H1 (cell line): Measurements from ENCODE around the gene SCART1. TPM values are rescaled to one million over a fixed set of nuclear protein-coding genes. Genes with fewer than 3 reads are reported as not detected.

Experiments used
- CTCF ChIA-PET: fragments of 300-600 bp; sonication (Branson Sonifier 250); formaldehyde crosslinking; loops from one replicate; lab custom pipeline; 2021; ENCODE audit not compliant: partially characterized antibody; lab: Charles Lee
- POLR2A ChIA-PET: fragments of 300-600 bp; sonication (Branson Sonifier 250); formaldehyde crosslinking; loops from one replicate; lab custom pipeline; 2021; ENCODE audit warnings: inconsistent platforms; ENCODE audit not compliant: partially characterized antibody; lab: Charles Lee
- DNase-seq, 2 experiments: peaks; one replicate each; pipeline versions ENCODE4 v3.0.0 to v3.0.0-alpha.2; 2010 to 2022; ENCODE audit warnings: low spot score in 2 of 2, low read depth in 1 of 2, mixed read lengths in 1 of 2
- FAIRE-seq: peaks from 2 replicates; lab custom pipeline; 2011; peaks lifted over from hg19 to GRCh38; lab: Jason Lieb, UNC
- H2AFZ ChIP-seq: 2 replicates; pipeline ENCODE4 v1.8.1; 2012; ENCODE audit warnings: low read length, inconsistent platforms
- H2AK5ac ChIP-seq: 2 replicates; pipeline ENCODE4 v1.6.1; 2013; ENCODE audit warnings: low read depth, low read length
- H2BK120ac ChIP-seq: replicated peaks from 2 replicates; pipeline ENCODE3; 2013; ENCODE audit warnings: low read depth, low read length, inconsistent platforms
- H2BK12ac ChIP-seq: 2 replicates; pipeline ENCODE4 v1.6.1; 2013; ENCODE audit warnings: low read depth, low read length
- H2BK15ac ChIP-seq: 2 replicates; pipeline ENCODE4 v1.6.1; 2013; ENCODE audit warnings: low read length
- H2BK20ac ChIP-seq: 2 replicates; pipeline ENCODE4 v1.6.1; 2013; ENCODE audit warnings: low read length
- H2BK5ac ChIP-seq: 2 replicates; pipeline ENCODE4 v1.6.1; 2013; ENCODE audit warnings: low read depth, low read length
- H3K14ac ChIP-seq: 2 replicates; pipeline ENCODE4 v1.6.1; 2013; ENCODE audit warnings: inconsistent platforms; ENCODE audit not compliant: insufficient read length
- H3K18ac ChIP-seq: 2 replicates; pipeline ENCODE4 v1.6.1; 2013; ENCODE audit warnings: low read length; ENCODE audit errors: extremely low read depth
- H3K23ac ChIP-seq: 2 replicates; pipeline ENCODE4 v1.6.1; 2013; ENCODE audit warnings: inconsistent platforms; ENCODE audit not compliant: insufficient read length
- H3K23me2 ChIP-seq: 2 replicates; pipeline ENCODE4 v1.6.1; 2013; ENCODE audit warnings: low read depth, low read length
- H3K27ac ChIP-seq: 2 replicates; pipeline ENCODE4 v1.6.1; 2011; ENCODE audit warnings: low read depth, low read length, inconsistent platforms
- H3K27me3 ChIP-seq, 4 experiments: replicated peaks in 1 of 4; 1 replicate in 1 of 4; 2 replicates in 3 of 4; pipeline versions ENCODE4 v1.6.1 to v1.8.1; 2011 to 2013; ENCODE audit warnings: low read length in 3 of 4, mild to moderate bottlenecking in 3 of 4, inconsistent platforms in 2 of 4, mixed read lengths in 2 of 4, moderate library complexity in 1 of 4; ENCODE audit not compliant: control insufficient read depth in 3 of 4, insufficient read depth in 3 of 4; ENCODE audit errors: extremely low read depth in 1 of 4
- H3K36me3 ChIP-seq, 4 experiments: 2 replicates each; pipeline versions ENCODE4 v1.6.1 to v1.8.1; 2011 to 2013; ENCODE audit warnings: mild to moderate bottlenecking in 4 of 4, low read length in 3 of 4, moderate library complexity in 2 of 4, control low read depth in 1 of 4, inconsistent platforms in 1 of 4; ENCODE audit not compliant: insufficient read depth in 4 of 4, control insufficient read depth in 2 of 4
- H3K4ac ChIP-seq: replicated peaks from 2 replicates; pipeline ENCODE3; 2013; ENCODE audit warnings: low read length, low read depth, mixed read lengths, inconsistent platforms; ENCODE audit not compliant: insufficient read length
- H3K4me1 ChIP-seq, 4 experiments: replicated peaks in 1 of 4; 1 replicate in 1 of 4; 2 replicates in 3 of 4; pipeline versions ENCODE4 v1.6.1 to v1.8.1; 2011 to 2013; ENCODE audit warnings: low read length in 3 of 4, inconsistent platforms in 2 of 4, mixed read lengths in 1 of 4; ENCODE audit not compliant: insufficient read depth in 4 of 4, control insufficient read depth in 3 of 4
- H3K4me2 ChIP-seq, 2 experiments: 2 replicates each; pipeline versions ENCODE4 v1.6.1 to v1.8.1; 2011 to 2013; ENCODE audit warnings: low read depth in 2 of 2, low read length in 2 of 2, control low read depth in 1 of 2, inconsistent platforms in 1 of 2, mild to moderate bottlenecking in 1 of 2; ENCODE audit not compliant: insufficient read depth in 1 of 2
- H3K4me3 ChIP-seq, 4 experiments: fragments of 200-600, 300-600 bp in 1 of 4; sonication (generic), shearing (Covaris generic), sonication (Bioruptor Twin) in 1 of 4; 2 replicates each; pipeline versions ENCODE4 v1.5.1 to v1.8.1; 2011 to 2016; ENCODE audit warnings: low read length in 4 of 4, low read depth in 3 of 4, control low read depth in 2 of 4, inconsistent platforms in 2 of 4, mild to moderate bottlenecking in 2 of 4, mixed read lengths in 1 of 4, moderate library complexity in 1 of 4; ENCODE audit not compliant: insufficient read depth in 2 of 4; ENCODE audit errors: extremely low read depth in 1 of 4
- H3K56ac ChIP-seq: replicated peaks from 2 replicates; pipeline ENCODE3; 2013; ENCODE audit warnings: low read depth, mild to moderate bottlenecking, mixed read lengths, low read length, inconsistent platforms; ENCODE audit not compliant: insufficient read length
- H3K79me1 ChIP-seq: 2 replicates; pipeline ENCODE4 v1.6.1; 2013; ENCODE audit warnings: low read depth, low read length, control low read depth
- H3K79me2 ChIP-seq, 2 experiments: 2 replicates each; pipeline versions ENCODE4 v1.6.1 to v1.8.1; 2012 to 2013; ENCODE audit warnings: low read length in 2 of 2, mild to moderate bottlenecking in 2 of 2, inconsistent platforms in 1 of 2; ENCODE audit not compliant: insufficient read depth in 2 of 2, control insufficient read depth in 1 of 2
- H3K9ac ChIP-seq, 4 experiments: replicated peaks in 1 of 4; 1 replicate in 1 of 4; 2 replicates in 3 of 4; pipeline versions ENCODE4 v1.6.1 to v1.8.1; 2011 to 2013; ENCODE audit warnings: low read depth in 3 of 4, low read length in 3 of 4, control low read depth in 2 of 4, mild to moderate bottlenecking in 2 of 4, moderate library complexity in 2 of 4, inconsistent platforms in 1 of 4; ENCODE audit errors: extremely low read depth in 1 of 4
- H3K9me3 ChIP-seq, 2 experiments: 2 replicates each; pipeline versions ENCODE4 v1.6.1 to v1.8.1; 2012 to 2013; ENCODE audit warnings: mild to moderate bottlenecking in 2 of 2, moderate library complexity in 2 of 2, control low read depth in 1 of 2, inconsistent platforms in 1 of 2, low read depth in 1 of 2, low read length in 1 of 2, mixed read lengths in 1 of 2; ENCODE audit not compliant: insufficient read depth in 2 of 2
- H4K20me1 ChIP-seq, 2 experiments: replicated peaks in 1 of 2; 2 replicates each; pipeline versions ENCODE3 to v1.8.1; 2011 to 2013; ENCODE audit warnings: inconsistent platforms in 2 of 2, low read length in 2 of 2, mild to moderate bottlenecking in 1 of 2; ENCODE audit not compliant: insufficient read depth in 2 of 2, control insufficient read depth in 1 of 2
- H4K5ac ChIP-seq: 2 replicates; pipeline ENCODE4 v1.6.1; 2013; ENCODE audit warnings: low read length, low read depth, mixed read lengths, inconsistent platforms; ENCODE audit not compliant: insufficient read length
- H4K8ac ChIP-seq: 2 replicates; pipeline ENCODE4 v1.8.0; 2013; ENCODE audit warnings: mild to moderate bottlenecking, moderate library complexity, low read length, inconsistent platforms; ENCODE audit not compliant: insufficient read depth; ENCODE audit errors: extremely low read depth
- H4K91ac ChIP-seq: replicated peaks from 2 replicates; pipeline ENCODE3; 2013; ENCODE audit warnings: low read length, mixed read lengths, inconsistent platforms; ENCODE audit not compliant: insufficient read length
- ASH2L ChIP-seq: fragments of 200-600, 300-600 bp; sonication (generic); IDR thresholded peaks from one replicate; pipeline ENCODE4 v1.7.1; 2017; ENCODE audit warnings: low read length
- BACH1 ChIP-seq: IDR thresholded peaks from 2 replicates; pipeline ENCODE4 v1.6.1; 2012; ENCODE audit warnings: low read length, improper control_type of control experiment
- CEBPB ChIP-seq: IDR thresholded peaks from 2 replicates; pipeline ENCODE4 v1.6.1; 2012; ENCODE audit warnings: low read depth, low read length
- CHD2 ChIP-seq: IDR thresholded peaks from 2 replicates; pipeline ENCODE4 v1.6.1; 2012; ENCODE audit warnings: low read length, improper control_type of control experiment
- EZH2 ChIP-seq: fragments of 200-600 bp; sonication (generic); IDR thresholded peaks from 2 replicates; pipeline ENCODE4 v1.7.1; 2012; ENCODE audit warnings: low read depth, mild to moderate bottlenecking, moderate library complexity, low read length, inconsistent platforms; ENCODE audit not compliant: severe bottlenecking
- GABPA ChIP-seq: IDR thresholded peaks from 2 replicates; pipeline ENCODE4 v1.6.1; 2011; ENCODE audit warnings: mild to moderate bottlenecking, low read length, moderate library complexity, borderline replicate concordance; ENCODE audit not compliant: insufficient read depth
- HDAC6 ChIP-seq: IDR thresholded peaks from one replicate; pipeline ENCODE4 v1.7.1; 2012; ENCODE audit warnings: low read depth, mild to moderate bottlenecking, inconsistent platforms, low read length, moderate library complexity
- JUND ChIP-seq: IDR thresholded peaks from 2 replicates; pipeline ENCODE4 v1.6.1; 2011; ENCODE audit warnings: mild to moderate bottlenecking, improper control_type of control experiment, low read length
- POLR2AphosphoS5 ChIP-seq: IDR thresholded peaks from 2 replicates; pipeline ENCODE4 v1.6.1; 2011; ENCODE audit warnings: low read depth, low read length
- SIRT6 ChIP-seq: IDR thresholded peaks from one replicate; pipeline ENCODE4 v1.7.1; 2012; ENCODE audit warnings: low read length, inconsistent platforms
- SIX5 ChIP-seq: IDR thresholded peaks from 2 replicates; pipeline ENCODE4 v1.6.1; 2011; ENCODE audit warnings: mild to moderate bottlenecking, low read depth, low read length
- SUZ12 ChIP-seq: fragments of 200-600 bp; sonication (generic); IDR thresholded peaks from 2 replicates; pipeline ENCODE4 v1.6.1; 2012; ENCODE audit warnings: mild to moderate bottlenecking, inconsistent platforms, low read length, moderate library complexity, mixed read lengths
- TAF7 ChIP-seq: optimal IDR thresholded peaks from 2 replicates; pipeline ENCODE3; 2011; ENCODE audit warnings: low read depth, mild to moderate bottlenecking, inconsistent platforms, low read length, moderate library complexity, borderline replicate concordance
- YY1 ChIP-seq: IDR thresholded peaks from 2 replicates; pipeline ENCODE4 v1.6.1; 2011; ENCODE audit warnings: low read depth, mild to moderate bottlenecking, low read length
- WGBS, 2 experiments: shearing (Covaris generic) in 1 of 2; methylation state at CpG; one replicate each; pipeline versions ENCODE4 v1.1.6 to v1.1.7; 2013 to 2015; ENCODE audit warnings: low lambda C conversion rate in 2 of 2, mixed read lengths in 2 of 2, inconsistent platforms in 1 of 2, low coverage in 1 of 2, missing lambda C conversion rate in 1 of 2; ENCODE audit not compliant: insufficient replicate concordance in 2 of 2, insufficient coverage in 1 of 2, insufficient read length in 1 of 2; ENCODE audit errors: extremely low coverage in 1 of 2, missing lambda C conversion rate in 1 of 2; 5-methylcytosine and 5-hydroxymethylcytosine counted together
- polyA plus RNA-seq, 7 experiments: library from polyadenylated mRNA; depleted of rRNA in 3 of 7; stranded (reverse) in 5 of 7; unstranded in 2 of 7; fragments of >200 nt in 5 of 7; fragments of 200-250 nt in 2 of 7; gene quantifications; 1 replicate in 5 of 7; 2 replicates in 1 of 7; 4 replicates in 1 of 7; pipeline versions ENCODE4 v1.2.1 to v1.2.3, GENCODE V29; 2011 to 2013; ENCODE audit warnings: missing spikeins in 2 of 7, mixed read lengths in 2 of 7
- total RNA-seq: library from RNA; stranded (reverse); fragmentation: NEBNext Ultra II Directional; extraction: Animal tissue kit (Norgen Biotek cat#: 25700); gene quantifications from 2 replicates; pipeline ENCODE4 v1.2.1, GENCODE V29; 2021

The SCART1 gene
- total and polyA plus RNA-seq, 2 of the 8 experiments (the other 6 are each of a cell fraction or from before 2014, with no cell fraction given), result 0.14 to 0.19 TPM

DNA sequence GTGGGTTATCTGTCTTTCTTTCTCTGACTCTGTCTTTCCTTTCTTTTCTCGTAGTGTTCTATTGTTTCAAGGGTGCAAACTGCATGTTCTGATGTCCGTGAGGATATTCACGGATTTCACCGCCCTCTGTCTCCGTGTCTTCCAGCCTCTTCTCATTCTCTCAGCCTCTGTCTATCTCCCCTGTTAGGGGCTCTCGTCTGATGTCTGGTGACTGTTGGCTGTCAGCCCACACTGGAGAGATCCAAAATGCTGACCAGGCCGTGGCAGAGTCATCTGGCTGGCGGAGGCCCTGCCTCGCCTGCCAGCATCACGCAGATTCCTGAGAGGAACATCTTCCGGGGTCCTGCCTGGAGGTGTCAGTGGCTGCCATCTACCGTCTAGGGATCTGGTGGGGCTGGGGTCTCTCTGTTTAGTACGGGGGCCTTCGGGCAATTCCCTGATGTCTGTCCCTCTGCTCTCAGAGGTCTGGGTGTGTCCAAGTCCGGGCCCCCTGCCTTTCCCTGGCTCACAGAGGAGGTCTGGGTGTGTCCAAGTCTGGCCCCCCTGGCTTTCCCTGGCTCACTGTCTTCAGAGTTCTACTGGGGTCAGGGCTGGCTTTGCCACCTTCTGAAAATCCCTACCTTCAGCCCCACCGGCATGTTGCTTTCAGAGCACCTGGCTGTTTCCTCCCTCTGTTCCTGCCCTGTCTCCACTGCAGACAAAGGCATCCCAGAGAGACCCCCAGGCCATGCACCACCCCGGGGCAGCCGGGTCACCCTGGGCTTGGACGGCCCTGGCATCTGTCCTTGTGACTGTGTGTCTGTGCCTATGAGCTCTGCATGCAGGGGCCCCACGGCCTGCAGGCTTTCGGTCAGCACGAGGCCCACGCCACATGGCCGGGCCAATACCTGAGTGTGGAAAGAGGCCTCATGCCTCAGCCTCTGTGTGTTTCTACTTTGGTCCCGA is 14.0 kb upstream of the SCART1 start:
- H3K4me3 ChIP-seq, result no peak overlapping the region
- no peaks in the 10 kb centered on the region for H3K4me1 ChIP-seq
- H3K4ac ChIP-seq, result no peak overlapping the region
- H3K79me2 ChIP-seq, result no peaks in the 10 kb centered on the region
- H3K27me3 ChIP-seq, result 0 out of 7 replicates have a peak, but pooled peaks cover 0 to 2% (median 0%) of the 10 kb centered on the region in 4 experiments
- H4K5ac ChIP-seq, result no peak overlapping the region
- H3K4me2 ChIP-seq, result no peak overlapping the region
- H3K79me1 ChIP-seq, result no peaks in the 10 kb centered on the region
- H3K23me2 ChIP-seq, result no peaks in the 10 kb centered on the region
- H3K36me3 ChIP-seq, result no peaks in the 10 kb centered on the region
- no peak overlapping the region for H3K27ac ChIP-seq
- no peak overlapping the region for H2BK5ac ChIP-seq
- CTCF ChIA-PET, result no interaction called here
- DNase-seq, result no peak
- 89% methylated on average over 25 of the region's 25 CpGs; no CpG with 5 or more reads in 1 of the 2 experiments for WGBS, 2 experiments
- POLR2A ChIA-PET, result no interaction called here
- H4K91ac ChIP-seq, result no peak overlapping the region
- H3K14ac ChIP-seq, result no peak overlapping the region
- no peaks in the 10 kb centered on the region for H4K20me1 ChIP-seq
- no peak overlapping the region for H4K8ac ChIP-seq
- no peak overlapping the region for H2BK20ac ChIP-seq
- no peak overlapping the region for H3K9ac ChIP-seq
- H3K56ac ChIP-seq, result no peak overlapping the region
- no peak for FAIRE-seq
- no peak overlapping the region for H3K18ac ChIP-seq
- no peak overlapping the region for H2AK5ac ChIP-seq
- no peak overlapping the region for H2AFZ ChIP-seq
- H2BK120ac ChIP-seq, result no peak overlapping the region
- H3K23ac ChIP-seq, result no peak overlapping the region
- H2BK15ac ChIP-seq, result no peak overlapping the region
- no peak overlapping the region for H2BK12ac ChIP-seq
- peaks cover 56 to 76% of the 10 kb centered on the region in 2 experiments for H3K9me3 ChIP-seq
- TF ChIP-seq YY1, result no peak
- TF ChIP-seq ASH2L, result no peak
- TF ChIP-seq TAF7, result no peak
- TF ChIP-seq SIX5, result no peak
- no peak for TF ChIP-seq SUZ12
- no peak for TF ChIP-seq CHD2
- TF ChIP-seq EZH2, result no peak
- TF ChIP-seq BACH1, result no peak
- TF ChIP-seq SIRT6, result no peak
- TF ChIP-seq CEBPB, result no peak
- TF ChIP-seq HDAC6, result no peak
- TF ChIP-seq JUND, result no peak
- no peak for TF ChIP-seq GABPA
- no peak for TF ChIP-seq POLR2AphosphoS5
